ENCODE results near the gene JUNB.

DNA sequence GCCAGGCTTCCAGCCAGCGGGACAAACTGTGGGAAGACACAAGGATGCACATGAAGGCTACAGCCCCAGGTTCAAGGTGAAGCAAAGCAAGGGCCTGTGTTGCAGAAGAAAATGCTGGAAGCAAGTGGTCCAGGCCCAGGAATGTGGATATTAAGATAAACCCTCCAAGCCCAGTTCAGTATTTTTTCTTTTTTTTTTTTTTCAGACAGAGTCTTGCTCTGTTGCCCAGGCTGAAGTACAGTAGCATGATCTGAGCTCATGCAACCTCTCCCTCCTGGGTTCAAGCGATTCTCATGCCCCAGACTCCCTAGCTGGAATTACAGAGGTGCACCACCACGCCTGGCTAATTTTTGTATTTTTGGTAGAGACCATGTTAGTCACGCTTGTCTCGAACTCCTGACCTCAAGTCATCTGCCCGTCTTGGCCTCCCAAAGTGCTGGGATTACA is 5.9 kb downstream of the JUNB start:
- TF ChIP-seq EZH2 (IDR thresholded peaks at IDR 0.05; ENCODE audit: insufficient read depth, poor library complexity, severe bottlenecking) = no peak
- no peak for TF ChIP-seq EZH2phosphoT487 (IDR thresholded peaks at IDR 0.05; ENCODE audit: insufficient read depth, low read depth)

Measured in GM23248 (cell line).